HG03521 (cell line): ENCODE measurements around the gene ABCC12.

ENCODE experiments used
- ATAC-seq: cut with Tn5 transposase; IDR thresholded peaks from one replicate; pipeline ENCODE4 v1.9.1; 2021; ENCODE audit warnings: mild to moderate bottlenecking, moderate library complexity; ENCODE audit not compliant: unreplicated experiment

The ABCC12 gene

DNA sequence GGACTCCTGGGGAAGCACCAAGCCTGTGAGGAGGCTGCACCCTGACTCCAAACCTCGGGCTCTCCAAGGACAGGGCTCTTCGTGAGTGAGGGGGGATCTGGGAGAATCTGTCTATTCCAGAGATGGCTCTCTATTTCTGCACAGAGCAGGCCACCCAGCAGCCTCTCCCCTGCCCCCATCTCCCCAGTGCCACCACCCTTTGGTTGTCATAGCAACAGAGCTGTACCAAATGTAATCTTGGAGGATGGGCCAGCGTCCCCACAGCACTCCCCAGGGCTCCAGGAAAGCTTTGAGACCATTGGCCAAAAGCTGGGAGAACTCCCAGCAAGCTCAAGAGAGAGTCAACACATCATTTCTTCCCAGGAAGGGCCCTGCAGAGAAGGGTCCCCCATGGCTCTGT, 49.3 kb downstream of the ABCC12 start:
- no peak for ATAC-seq
